ENCODE results near the gene SPECC1L. TPM values are rescaled to one million over a fixed set of nuclear protein-coding genes. Genes with fewer than 3 reads are reported as not detected.

Gene SPECC1L
- total and polyA plus RNA-seq, 10 of the 15 experiments (the other 5 are each of a cell fraction or from before 2014, with no cell fraction given): 1.9 to 40.6 (median 19.1) TPM

GRCh38 chr22:24321999-24322398, 51.4 kb downstream of the SPECC1L start (continued):
- TF ChIP-seq, protein P1, sequence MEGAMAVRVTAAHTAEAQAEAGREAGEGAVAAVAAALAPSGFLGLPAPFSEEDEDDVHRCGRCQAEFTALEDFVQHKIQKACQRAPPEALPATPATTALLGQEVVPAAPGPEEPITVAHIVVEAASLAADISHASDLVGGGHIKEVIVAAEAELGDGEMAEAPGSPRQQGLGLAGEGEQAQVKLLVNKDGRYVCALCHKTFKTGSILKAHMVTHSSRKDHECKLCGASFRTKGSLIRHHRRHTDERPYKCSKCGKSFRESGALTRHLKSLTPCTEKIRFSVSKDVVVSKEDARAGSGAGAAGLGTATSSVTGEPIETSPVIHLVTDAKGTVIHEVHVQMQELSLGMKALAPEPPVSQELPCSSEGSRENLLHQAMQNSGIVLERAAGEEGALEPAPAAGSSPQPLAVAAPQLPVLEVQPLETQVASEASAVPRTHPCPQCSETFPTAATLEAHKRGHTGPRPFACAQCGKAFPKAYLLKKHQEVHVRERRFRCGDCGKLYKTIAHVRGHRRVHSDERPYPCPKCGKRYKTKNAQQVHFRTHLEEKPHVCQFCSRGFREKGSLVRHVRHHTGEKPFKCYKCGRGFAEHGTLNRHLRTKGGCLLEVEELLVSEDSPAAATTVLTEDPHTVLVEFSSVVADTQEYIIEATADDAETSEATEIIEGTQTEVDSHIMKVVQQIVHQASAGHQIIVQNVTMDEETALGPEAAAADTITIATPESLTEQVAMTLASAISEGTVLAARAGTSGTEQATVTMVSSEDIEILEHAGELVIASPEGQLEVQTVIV (IDR thresholded peaks at IDR 0.05; ENCODE audit: borderline replicate concordance, partially characterized antibody): no peak
- TF ChIP-seq RCOR1 (conservative IDR thresholded peaks at IDR 0.05; ENCODE audit: low read depth, low read length) (no peak), YY1 (IDR thresholded peaks at IDR 0.05; ENCODE audit: low read depth, low read length) (no peak), GATAD2B (conservative IDR thresholded peaks at IDR 0.05; ENCODE audit: low read depth) (no peak), MAX (IDR thresholded peaks at IDR 0.05; ENCODE audit: low read depth, low read length) (no peak), SUPT20H (IDR thresholded peaks at IDR 0.05; ENCODE audit: borderline replicate concordance, control insufficient read depth, low read depth, low read length) (no peak), SREBF2 (IDR thresholded peaks at IDR 0.05; ENCODE audit: low read length) (no peak)
- TF ChIP-seq, protein P2, sequence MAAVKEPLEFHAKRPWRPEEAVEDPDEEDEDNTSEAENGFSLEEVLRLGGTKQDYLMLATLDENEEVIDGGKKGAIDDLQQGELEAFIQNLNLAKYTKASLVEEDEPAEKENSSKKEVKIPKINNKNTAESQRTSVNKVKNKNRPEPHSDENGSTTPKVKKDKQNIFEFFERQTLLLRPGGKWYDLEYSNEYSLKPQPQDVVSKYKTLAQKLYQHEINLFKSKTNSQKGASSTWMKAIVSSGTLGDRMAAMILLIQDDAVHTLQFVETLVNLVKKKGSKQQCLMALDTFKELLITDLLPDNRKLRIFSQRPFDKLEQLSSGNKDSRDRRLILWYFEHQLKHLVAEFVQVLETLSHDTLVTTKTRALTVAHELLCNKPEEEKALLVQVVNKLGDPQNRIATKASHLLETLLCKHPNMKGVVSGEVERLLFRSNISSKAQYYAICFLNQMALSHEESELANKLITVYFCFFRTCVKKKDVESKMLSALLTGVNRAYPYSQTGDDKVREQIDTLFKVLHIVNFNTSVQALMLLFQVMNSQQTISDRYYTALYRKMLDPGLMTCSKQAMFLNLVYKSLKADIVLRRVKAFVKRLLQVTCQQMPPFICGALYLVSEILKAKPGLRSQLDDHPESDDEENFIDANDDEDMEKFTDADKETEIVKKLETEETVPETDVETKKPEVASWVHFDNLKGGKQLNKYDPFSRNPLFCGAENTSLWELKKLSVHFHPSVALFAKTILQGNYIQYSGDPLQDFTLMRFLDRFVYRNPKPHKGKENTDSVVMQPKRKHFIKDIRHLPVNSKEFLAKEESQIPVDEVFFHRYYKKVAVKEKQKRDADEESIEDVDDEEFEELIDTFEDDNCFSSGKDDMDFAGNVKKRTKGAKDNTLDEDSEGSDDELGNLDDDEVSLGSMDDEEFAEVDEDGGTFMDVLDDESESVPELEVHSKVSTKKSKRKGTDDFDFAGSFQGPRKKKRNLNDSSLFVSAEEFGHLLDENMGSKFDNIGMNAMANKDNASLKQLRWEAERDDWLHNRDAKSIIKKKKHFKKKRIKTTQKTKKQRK (IDR thresholded peaks at IDR 0.05; ENCODE audit: low read depth, low read length): no peak
- TF ChIP-seq, protein P3, sequence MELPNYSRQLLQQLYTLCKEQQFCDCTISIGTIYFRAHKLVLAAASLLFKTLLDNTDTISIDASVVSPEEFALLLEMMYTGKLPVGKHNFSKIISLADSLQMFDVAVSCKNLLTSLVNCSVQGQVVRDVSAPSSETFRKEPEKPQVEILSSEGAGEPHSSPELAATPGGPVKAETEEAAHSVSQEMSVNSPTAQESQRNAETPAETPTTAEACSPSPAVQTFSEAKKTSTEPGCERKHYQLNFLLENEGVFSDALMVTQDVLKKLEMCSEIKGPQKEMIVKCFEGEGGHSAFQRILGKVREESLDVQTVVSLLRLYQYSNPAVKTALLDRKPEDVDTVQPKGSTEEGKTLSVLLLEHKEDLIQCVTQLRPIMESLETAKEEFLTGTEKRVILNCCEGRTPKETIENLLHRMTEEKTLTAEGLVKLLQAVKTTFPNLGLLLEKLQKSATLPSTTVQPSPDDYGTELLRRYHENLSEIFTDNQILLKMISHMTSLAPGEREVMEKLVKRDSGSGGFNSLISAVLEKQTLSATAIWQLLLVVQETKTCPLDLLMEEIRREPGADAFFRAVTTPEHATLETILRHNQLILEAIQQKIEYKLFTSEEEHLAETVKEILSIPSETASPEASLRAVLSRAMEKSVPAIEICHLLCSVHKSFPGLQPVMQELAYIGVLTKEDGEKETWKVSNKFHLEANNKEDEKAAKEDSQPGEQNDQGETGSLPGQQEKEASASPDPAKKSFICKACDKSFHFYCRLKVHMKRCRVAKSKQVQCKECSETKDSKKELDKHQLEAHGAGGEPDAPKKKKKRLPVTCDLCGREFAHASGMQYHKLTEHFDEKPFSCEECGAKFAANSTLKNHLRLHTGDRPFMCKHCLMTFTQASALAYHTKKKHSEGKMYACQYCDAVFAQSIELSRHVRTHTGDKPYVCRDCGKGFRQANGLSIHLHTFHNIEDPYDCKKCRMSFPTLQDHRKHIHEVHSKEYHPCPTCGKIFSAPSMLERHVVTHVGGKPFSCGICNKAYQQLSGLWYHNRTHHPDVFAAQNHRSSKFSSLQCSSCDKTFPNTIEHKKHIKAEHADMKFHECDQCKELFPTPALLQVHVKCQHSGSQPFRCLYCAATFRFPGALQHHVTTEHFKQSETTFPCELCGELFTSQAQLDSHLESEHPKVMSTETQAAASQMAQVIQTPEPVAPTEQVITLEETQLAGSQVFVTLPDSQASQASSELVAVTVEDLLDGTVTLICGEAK (IDR thresholded peaks at IDR 0.05; ENCODE audit: borderline replicate concordance): no peak
